ENCODE data around the gene CNGB1.

DNA sequence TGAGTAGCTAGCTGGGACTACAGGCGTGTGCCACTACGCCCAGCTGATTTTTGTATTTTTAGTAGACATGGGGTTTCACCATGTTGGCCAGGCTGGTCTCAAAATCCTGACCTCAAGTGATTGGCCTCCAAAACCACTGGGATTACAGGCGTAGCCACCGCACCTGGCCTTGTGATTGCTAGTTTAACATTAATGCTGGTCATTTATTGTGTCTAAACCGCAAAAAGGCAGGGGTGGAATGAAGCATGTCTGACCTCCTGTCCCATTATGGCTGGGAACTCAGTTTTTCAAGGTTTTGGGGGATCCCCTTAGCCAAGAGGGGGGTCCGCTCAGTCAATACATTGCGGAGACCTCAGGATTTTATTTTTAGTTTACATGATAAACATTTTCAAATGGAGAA is 10.7 kb upstream of the CNGB1 start:
- TF ChIP-seq, protein P1, sequence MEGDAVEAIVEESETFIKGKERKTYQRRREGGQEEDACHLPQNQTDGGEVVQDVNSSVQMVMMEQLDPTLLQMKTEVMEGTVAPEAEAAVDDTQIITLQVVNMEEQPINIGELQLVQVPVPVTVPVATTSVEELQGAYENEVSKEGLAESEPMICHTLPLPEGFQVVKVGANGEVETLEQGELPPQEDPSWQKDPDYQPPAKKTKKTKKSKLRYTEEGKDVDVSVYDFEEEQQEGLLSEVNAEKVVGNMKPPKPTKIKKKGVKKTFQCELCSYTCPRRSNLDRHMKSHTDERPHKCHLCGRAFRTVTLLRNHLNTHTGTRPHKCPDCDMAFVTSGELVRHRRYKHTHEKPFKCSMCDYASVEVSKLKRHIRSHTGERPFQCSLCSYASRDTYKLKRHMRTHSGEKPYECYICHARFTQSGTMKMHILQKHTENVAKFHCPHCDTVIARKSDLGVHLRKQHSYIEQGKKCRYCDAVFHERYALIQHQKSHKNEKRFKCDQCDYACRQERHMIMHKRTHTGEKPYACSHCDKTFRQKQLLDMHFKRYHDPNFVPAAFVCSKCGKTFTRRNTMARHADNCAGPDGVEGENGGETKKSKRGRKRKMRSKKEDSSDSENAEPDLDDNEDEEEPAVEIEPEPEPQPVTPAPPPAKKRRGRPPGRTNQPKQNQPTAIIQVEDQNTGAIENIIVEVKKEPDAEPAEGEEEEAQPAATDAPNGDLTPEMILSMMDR (IDR thresholded peaks at IDR 0.05): no peak
- TF ChIP-seq CREM (CRISPR knock-in tag; IDR thresholded peaks at IDR 0.05) (no peak), GRHL2 (CRISPR knock-in tag; IDR thresholded peaks at IDR 0.05; ENCODE audit: insufficient replicate concordance, severe bottlenecking) (no peak), ZNF138 (CRISPR knock-in tag; conservative IDR thresholded peaks at IDR 0.05) (no peak), CREB1 (CRISPR knock-in tag; IDR thresholded peaks at IDR 0.05) (no peak), ZNF317 (CRISPR knock-in tag; IDR thresholded peaks at IDR 0.05; ENCODE audit: borderline replicate concordance, low read depth) (no peak), MXD4 (CRISPR knock-in tag; IDR thresholded peaks at IDR 0.05; ENCODE audit: borderline replicate concordance) (no peak)
- TF ChIP-seq, protein P2, sequence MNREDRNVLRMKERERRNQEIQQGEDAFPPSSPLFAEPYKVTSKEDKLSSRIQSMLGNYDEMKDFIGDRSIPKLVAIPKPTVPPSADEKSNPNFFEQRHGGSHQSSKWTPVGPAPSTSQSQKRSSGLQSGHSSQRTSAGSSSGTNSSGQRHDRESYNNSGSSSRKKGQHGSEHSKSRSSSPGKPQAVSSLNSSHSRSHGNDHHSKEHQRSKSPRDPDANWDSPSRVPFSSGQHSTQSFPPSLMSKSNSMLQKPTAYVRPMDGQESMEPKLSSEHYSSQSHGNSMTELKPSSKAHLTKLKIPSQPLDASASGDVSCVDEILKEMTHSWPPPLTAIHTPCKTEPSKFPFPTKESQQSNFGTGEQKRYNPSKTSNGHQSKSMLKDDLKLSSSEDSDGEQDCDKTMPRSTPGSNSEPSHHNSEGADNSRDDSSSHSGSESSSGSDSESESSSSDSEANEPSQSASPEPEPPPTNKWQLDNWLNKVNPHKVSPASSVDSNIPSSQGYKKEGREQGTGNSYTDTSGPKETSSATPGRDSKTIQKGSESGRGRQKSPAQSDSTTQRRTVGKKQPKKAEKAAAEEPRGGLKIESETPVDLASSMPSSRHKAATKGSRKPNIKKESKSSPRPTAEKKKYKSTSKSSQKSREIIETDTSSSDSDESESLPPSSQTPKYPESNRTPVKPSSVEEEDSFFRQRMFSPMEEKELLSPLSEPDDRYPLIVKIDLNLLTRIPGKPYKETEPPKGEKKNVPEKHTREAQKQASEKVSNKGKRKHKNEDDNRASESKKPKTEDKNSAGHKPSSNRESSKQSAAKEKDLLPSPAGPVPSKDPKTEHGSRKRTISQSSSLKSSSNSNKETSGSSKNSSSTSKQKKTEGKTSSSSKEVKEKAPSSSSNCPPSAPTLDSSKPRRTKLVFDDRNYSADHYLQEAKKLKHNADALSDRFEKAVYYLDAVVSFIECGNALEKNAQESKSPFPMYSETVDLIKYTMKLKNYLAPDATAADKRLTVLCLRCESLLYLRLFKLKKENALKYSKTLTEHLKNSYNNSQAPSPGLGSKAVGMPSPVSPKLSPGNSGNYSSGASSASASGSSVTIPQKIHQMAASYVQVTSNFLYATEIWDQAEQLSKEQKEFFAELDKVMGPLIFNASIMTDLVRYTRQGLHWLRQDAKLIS (CRISPR knock-in tag; IDR thresholded peaks at IDR 0.05; ENCODE audit: borderline replicate concordance): no peak
- TF ChIP-seq, protein P3, sequence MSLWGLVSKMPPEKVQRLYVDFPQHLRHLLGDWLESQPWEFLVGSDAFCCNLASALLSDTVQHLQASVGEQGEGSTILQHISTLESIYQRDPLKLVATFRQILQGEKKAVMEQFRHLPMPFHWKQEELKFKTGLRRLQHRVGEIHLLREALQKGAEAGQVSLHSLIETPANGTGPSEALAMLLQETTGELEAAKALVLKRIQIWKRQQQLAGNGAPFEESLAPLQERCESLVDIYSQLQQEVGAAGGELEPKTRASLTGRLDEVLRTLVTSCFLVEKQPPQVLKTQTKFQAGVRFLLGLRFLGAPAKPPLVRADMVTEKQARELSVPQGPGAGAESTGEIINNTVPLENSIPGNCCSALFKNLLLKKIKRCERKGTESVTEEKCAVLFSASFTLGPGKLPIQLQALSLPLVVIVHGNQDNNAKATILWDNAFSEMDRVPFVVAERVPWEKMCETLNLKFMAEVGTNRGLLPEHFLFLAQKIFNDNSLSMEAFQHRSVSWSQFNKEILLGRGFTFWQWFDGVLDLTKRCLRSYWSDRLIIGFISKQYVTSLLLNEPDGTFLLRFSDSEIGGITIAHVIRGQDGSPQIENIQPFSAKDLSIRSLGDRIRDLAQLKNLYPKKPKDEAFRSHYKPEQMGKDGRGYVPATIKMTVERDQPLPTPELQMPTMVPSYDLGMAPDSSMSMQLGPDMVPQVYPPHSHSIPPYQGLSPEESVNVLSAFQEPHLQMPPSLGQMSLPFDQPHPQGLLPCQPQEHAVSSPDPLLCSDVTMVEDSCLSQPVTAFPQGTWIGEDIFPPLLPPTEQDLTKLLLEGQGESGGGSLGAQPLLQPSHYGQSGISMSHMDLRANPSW (CRISPR knock-in tag; conservative IDR thresholded peaks at IDR 0.05; ENCODE audit: low read depth): no peak

Measured in WTC11 (cell line).